Measurements from ENCODE around the gene EREG. TPM values are rescaled to one million over a fixed set of nuclear protein-coding genes. Genes with fewer than 3 reads are reported as not detected.

EREG gene
- total RNA-seq, 6 experiments from 2014 or later, result 28.8 to 38.0 (median 32.7) TPM

GRCh38 chr4:74385386-74385785 is 20.4 kb downstream of the EREG start:
- TF ChIP-seq CTCF (IDR thresholded peaks at IDR 0.05), result no peak
- Mint-ChIP-seq H3K27ac (no peak overlapping the region), H3K9me3 (no peaks in the 10 kb centered on the region), H3K4me1 (ENCODE audit: low read depth) (no peaks in the 10 kb centered on the region), H3K36me3 (ENCODE audit: low read depth) (peaks cover 27% of the 10 kb centered on the region), H3K27me3 (ENCODE audit: insufficient read depth) (no peaks in the 10 kb centered on the region), H3K4me3 (no peak overlapping the region)
- no peak for DNase-seq

GRCh38 chr4:74386159-74386558 is 21.2 kb downstream of the EREG start:
- no peaks in the 10 kb centered on the region for H3K9me3 Mint-ChIP-seq
- peaks cover 20% of the 10 kb centered on the region for H3K36me3 Mint-ChIP-seq (ENCODE audit: low read depth)
- no peaks in the 10 kb centered on the region for H3K27me3 Mint-ChIP-seq (ENCODE audit: insufficient read depth)
- TF ChIP-seq CTCF (IDR thresholded peaks at IDR 0.05), result no peak
- H3K27ac Mint-ChIP-seq, result no peak overlapping the region
- H3K4me3 Mint-ChIP-seq, result no peak overlapping the region
- DNase-seq, result no peak
- H3K4me1 Mint-ChIP-seq (ENCODE audit: low read depth), result peaks cover 3% of the 10 kb centered on the region; the same call in 1 of the 2 replicates

- no peak overlapping the region for H3K27ac Mint-ChIP-seq
- no peak for DNase-seq
- TF ChIP-seq CTCF (IDR thresholded peaks at IDR 0.05), result no peak
- H3K9me3 Mint-ChIP-seq, result no peaks in the 10 kb centered on the region
- H3K27me3 Mint-ChIP-seq (ENCODE audit: insufficient read depth), result no peaks in the 10 kb centered on the region
- H3K4me1 Mint-ChIP-seq (ENCODE audit: low read depth), result peaks cover 20% of the 10 kb centered on the region; the same call in 1 of the 2 replicates
- no peak overlapping the region for H3K4me3 Mint-ChIP-seq
- H3K36me3 Mint-ChIP-seq (ENCODE audit: low read depth), result peaks cover 20% of the 10 kb centered on the region
Measured at GRCh38 chr4:74387790-74388189, 22.8 kb downstream of the EREG start.

GRCh38 chr4:74389494-74389893 is 24.5 kb downstream of the EREG start:
- Mint-ChIP-seq H3K9me3 (no peaks in the 10 kb centered on the region), H3K36me3 (ENCODE audit: low read depth) (peaks cover 16% of the 10 kb centered on the region), H3K27me3 (ENCODE audit: insufficient read depth) (no peaks in the 10 kb centered on the region), H3K4me1 (ENCODE audit: low read depth) (peaks cover 35% of the 10 kb centered on the region), H3K27ac (no peak overlapping the region), H3K4me3 (no peak overlapping the region)
- no peak for TF ChIP-seq CTCF (IDR thresholded peaks at IDR 0.05)
- DNase-seq, result no peak

- TF ChIP-seq CTCF (IDR thresholded peaks at IDR 0.05), result no peak
- peaks cover 15% of the 10 kb centered on the region for H3K36me3 Mint-ChIP-seq (ENCODE audit: low read depth)
- H3K27ac Mint-ChIP-seq, result no peak overlapping the region
- no peak overlapping the region for H3K4me3 Mint-ChIP-seq
- peaks cover 47% of the 10 kb centered on the region for H3K4me1 Mint-ChIP-seq (ENCODE audit: low read depth)
- no peaks in the 10 kb centered on the region for H3K9me3 Mint-ChIP-seq
- H3K27me3 Mint-ChIP-seq (ENCODE audit: insufficient read depth), result no peaks in the 10 kb centered on the region
- no peak for DNase-seq
Measured at GRCh38 chr4:74390677-74391076, 25.7 kb downstream of the EREG start.

GRCh38 chr4:74391346-74391745 is 26.4 kb downstream of the EREG start:
- Mint-ChIP-seq H3K27ac (no peak overlapping the region), H3K9me3 (no peaks in the 10 kb centered on the region), H3K4me3 (no peak overlapping the region), H3K36me3 (ENCODE audit: low read depth) (peaks cover 15% of the 10 kb centered on the region), H3K27me3 (ENCODE audit: insufficient read depth) (no peaks in the 10 kb centered on the region), H3K4me1 (ENCODE audit: low read depth) (peaks cover 47% of the 10 kb centered on the region)
- no peak for DNase-seq
- TF ChIP-seq CTCF (IDR thresholded peaks at IDR 0.05), result no peak
